ENCODE data around the gene LRRC8E.

Gene LRRC8E

DNA sequence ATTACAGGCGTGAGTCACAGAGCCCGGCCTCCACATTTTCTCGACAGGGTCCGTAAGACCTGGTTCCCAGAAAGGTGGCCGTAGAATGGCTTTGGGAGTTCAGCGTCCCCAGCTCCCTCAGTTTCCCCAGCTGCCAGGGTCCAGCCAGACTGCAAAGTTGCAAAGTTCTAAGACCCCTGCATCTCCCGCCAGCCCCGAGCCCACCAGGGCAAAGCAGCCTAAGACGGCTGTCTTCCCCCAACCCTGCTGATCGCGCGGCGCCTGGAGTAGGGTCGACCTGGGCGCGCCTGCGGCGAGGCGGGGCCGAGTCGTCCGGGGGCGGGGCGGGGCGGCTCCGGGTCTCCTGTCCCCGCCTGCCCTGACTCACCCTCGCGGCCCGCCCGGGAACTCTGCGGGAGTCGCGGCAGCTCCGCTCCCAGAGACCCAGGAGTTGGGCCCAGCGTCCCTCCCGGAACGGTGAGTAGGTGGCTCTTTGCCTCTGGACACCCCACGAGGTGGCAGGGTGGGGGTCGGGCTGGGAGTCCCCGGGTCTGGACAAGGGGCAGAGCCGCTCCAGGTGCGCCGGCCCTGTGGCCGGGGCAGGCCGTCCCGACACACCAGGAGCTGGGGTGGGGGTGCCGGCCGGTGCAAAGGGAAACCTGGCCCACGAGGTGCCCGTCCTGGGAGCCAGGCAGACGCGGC, at the start of gene LRRC8E:
Gene LRRC8E, plus strand, starts transcription at position 366 of the 681 bp plus-strand sequence. CDS start 7,094 bp downstream, outside the sequence.
- no peak for DNase-seq

DNA sequence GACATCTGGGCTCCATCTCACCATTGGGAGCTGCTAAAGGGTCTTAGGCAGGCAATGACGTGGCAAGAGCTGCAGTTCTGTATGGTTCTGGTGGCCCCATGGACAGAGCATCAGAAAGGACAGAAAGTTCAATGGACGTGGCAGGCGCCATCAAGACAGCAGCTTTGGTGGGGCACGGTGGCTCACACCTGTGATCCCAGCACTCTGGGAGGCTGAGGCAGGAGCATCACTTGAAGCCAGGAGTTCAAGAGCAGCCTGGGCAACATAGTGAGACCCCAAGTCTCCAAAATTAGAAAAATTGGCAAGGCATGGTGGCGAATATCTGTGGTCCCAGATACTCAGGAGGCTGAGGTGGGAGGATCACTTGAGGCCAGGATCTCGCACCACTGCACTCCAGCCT, 48.8 kb upstream of the LRRC8E start:
- DNase-seq = no peak

DNA sequence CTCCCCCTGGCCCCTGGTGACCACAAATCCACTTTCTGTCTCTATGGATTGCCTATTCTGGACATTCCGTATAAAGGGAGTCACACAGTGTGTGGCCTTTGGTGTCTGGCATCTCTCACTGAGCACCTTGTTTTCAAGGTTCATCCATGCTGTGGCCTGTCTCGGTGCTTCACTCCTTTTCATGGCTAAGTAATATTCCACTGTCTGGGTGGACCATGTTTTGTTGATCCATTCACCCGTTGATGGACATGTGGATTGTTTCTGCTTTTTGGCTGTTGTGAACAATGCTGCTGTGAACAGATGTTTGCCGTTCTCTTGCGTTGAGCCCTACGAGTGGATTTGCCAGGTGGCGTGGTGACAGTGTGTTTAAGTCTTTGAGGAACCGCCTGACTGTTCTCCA, 47.7 kb upstream of the LRRC8E start:
- DNase-seq = no peak

DNA sequence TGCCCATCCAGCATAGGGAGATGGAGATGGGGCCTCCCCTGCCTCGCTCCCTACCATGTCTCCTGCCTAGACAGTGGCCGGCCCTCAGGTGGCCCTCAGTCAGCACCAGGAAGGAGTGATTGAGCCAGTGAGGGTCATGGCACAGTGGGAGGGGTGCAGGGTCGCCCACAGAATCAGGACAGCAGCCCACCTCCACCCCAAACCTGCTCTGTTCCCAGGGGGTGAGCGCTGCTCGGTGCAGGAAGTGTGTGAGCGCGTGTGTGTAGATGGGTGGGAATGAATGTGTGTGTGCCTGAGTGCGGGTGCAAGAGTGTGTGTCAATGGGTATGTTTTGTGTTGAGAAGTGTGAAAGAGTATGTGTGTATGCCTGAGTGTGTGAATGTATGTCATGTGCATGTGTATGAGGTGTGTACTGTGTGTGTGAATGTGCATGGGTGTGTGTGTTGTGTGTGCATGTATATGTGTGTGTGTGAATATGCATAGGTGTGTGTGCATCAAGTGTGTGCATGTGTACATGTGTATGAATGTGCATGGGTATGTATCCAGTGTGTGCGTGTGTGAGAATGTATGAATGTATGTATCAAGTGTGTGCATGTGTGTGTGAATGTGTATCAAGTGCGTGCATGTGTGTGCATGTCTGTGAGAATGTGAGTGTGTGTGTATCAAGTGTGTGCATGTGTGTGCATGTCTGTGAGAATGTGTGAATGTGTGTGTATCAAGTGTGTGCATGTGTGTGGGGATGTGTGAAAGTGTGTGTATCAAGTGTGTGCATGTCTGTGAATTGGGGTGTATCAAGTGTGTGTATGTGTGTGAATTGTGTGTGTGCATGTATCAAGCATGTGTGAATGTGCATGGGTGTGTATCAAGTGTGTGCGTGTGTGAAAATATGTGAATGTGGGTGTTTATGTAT, 46.3 kb upstream of the LRRC8E start:
- no peak for DNase-seq

DNA sequence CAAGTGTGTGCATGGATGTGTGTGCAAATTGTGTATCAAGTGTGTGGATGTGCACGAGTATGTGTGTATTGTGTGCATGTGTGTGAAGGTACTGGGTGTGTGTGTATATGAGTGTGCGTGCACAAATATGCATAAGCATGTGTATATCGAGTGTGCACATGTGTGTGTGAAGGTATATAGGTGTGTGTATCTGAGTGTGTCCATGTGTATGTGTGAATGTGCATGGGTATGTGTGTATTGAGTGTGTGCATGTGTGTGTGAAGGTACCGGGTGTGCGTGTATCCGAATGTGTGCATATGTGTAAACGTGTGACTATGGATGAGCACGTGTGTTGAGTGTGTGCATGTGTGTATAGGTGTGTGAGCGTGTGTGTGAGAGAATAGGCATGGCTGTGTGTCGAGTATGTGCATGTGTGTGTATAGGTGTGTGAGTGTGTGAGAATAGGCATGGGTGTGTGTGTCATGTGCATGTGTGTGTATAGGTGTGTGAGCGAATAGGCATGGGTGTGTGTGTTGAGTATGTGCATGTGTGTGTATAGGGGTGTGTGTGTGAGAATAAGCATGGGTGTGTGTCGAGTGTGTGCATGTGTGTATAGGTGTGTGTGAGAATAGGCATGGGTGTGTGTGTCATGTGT, 45.5 kb upstream of the LRRC8E start:
- no peak for DNase-seq

DNA sequence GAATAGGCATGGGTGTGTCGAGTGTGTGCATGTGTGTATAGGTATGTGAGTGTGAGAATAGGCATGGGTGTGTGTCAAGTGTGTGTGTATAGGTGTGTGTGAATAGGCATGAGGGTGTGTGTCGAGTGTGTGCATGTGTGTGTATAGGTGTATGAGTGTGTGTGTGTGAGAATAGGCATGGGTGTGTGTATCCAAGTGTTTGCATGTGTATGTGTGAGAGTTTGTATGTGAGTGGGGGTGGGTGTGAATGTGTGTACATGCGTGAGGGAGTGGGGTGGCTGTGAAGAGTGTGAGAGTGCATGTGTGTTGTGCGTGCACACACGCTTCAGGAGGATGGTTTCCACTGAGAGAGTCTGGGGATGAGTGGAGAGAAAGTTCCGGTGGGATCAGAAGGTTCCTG, 44.8 kb upstream of the LRRC8E start:
- no peak for DNase-seq

DNA sequence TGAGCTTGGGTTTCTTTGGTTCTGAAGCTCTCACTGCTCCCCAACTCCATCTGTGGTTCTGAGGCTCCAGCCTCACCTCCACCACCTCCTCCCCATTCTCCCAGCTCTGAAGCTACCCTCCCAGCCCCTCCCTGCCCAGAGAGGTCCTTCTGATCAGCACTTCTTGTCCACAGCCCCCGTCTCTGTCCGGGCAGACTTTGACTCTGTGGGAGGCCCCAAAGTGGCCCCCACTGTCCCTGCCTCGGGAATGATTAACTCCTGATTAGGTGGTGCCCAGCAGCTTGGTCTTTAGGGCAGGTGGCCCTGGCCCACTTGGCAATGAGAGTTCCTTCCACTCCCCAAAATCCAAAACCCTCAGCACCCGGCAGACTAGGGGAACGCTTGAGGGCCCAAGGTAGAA, 43.9 kb upstream of the LRRC8E start:
- no peak for DNase-seq

DNA sequence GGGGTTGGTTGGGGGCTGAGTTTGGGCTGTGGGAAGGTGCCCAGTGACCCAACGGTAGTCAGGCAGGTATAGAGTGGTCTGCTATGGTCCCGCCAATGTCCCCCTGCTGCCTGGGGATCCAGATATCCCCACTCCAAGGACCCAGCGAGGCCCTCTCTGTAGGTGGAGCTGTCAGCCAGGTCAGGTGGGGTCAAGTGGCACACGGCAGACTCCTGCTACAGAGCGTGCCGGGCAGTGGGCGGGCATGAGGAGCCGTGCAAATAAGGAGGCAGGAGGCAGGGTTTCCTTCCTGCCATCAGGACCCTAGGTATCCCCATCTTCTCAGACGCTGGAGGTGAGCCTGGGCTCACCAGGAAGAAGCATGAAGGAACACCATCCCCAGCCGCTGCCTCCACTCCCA, 43.4 kb upstream of the LRRC8E start:
- no peak for DNase-seq

DNA sequence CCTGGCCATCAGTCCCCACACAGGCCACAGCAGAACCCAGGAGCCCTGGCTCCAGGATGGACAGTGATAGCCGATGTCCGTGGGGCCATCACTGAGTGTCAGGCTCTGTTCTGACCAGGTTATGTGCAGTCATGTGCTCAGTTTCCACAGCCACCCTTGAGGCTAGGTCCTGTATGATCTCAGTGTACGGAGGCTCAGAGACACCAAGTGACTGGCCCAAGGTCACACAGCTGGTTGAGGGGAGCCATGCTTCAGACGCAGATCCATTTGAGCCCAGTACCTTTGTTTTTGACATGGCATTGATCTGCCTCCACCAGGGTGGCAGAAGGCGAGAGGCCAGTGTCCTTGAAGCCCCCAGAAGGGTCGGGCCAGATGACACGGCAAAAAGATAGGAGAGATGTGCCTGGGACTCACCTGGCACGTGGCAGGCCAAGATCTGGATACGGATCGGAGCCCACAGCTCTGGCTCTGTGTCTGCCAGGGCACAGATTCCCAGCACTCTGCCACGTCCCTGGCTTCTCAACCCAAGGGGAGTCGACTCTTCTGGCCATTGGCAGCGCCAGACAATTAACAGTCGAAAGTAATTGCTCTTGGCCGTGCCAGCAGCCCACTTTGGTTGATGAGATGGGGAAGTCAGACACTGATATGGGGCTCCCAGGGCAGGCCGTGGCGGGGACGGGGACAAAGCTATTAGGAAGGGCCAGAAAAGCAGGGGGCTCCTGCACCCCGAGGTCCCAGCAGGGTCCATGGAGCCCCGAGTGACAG, 42.7 kb upstream of the LRRC8E start:
- no peak for DNase-seq

DNA sequence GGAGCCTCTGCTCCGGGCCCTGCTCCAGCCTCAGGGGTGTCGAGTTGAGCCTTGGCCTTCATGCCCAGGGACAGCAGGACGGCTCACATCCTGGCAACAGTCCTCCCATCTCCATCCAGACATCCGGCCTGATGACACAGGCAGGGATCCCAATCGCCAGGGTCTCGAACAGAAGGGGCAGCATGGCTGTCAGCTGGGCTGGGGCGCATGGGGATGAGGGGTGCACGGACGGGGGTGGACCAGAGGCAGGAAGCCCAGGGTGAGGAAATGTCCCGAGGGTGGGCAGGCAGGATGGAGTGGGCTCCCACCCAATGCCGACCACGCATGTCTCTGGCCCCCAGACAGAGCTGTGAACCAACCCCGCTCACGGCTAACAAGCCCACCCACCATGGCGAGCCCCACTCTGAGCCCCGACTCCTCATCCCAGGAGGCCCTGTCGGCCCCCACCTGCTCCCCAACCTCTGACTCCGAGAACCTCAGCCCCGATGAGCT, 42.1 kb upstream of the LRRC8E start:
- no peak for DNase-seq

DNA sequence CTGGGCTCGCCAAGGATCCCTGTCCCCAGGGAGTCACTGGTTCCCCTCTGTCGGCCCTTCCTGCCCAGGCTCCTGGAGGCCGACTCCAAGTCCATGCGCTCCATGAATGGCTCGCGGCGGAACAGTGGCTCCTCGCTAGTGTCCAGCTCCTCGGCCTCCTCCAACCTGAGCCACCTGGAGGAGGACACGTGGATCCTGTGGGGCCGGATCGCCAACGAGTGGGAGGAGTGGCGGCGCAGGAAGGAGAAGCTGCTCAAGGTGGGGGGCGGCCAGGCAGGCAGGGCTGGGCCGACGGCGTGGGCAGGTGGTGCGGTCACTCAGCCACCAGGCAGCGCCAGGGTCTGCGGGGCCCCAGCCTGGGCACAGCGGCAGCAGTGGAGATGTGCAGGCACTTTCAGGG, 40.6 kb upstream of the LRRC8E start:
- no peak for DNase-seq

DNA sequence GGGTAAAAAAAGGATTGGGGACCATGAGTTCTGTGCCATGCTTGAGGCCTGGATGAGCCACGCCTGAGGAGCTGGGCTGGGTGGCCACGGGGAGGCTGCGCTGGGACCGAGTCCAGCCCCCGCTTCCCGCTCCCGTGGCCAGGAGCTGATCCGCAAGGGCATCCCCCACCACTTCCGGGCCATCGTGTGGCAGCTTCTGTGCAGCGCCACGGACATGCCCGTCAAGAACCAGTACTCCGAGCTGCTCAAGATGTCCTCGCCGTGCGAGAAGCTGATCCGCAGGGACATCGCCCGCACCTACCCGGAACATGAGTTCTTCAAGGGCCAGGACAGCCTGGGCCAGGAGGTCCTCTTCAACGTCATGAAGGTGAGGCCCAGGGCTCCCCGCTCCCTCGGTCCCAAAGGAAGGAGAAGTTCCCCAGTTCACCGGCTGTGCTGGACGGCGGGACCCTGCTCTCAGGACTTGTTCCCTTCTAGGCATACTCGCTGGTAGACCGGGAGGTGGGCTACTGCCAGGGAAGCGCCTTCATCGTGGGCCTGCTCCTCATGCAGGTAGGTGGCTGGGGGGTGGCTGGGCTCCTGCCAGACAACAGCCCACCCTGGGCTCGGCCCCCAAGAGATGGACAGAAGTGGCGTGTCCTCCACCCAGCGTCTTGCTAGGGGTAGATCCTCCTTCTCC, 39.4 kb upstream of the LRRC8E start:
- peak in 27 of 58 donors; percentile 6 to 65 (median 33) for DNase-seq

DNA sequence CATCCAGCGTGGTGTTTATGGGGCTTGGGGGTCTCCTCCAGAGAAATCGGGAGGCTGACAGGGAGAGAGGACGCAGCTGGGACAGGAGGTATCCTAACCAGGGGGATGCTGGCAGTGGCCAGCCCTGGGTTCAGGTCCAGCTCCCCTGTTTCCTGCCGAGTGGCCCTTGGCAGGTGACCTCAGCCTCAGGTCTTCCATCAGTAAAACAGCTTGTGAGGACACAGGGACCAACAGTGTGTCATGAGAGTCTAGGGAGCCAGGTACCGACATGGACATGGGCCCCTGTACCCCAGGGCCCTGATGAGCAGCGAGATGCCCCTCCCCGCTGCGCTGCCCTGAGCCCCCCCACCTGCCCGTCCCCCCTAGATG, 38.7 kb upstream of the LRRC8E start:
- DNase-seq = no peak

DNA sequence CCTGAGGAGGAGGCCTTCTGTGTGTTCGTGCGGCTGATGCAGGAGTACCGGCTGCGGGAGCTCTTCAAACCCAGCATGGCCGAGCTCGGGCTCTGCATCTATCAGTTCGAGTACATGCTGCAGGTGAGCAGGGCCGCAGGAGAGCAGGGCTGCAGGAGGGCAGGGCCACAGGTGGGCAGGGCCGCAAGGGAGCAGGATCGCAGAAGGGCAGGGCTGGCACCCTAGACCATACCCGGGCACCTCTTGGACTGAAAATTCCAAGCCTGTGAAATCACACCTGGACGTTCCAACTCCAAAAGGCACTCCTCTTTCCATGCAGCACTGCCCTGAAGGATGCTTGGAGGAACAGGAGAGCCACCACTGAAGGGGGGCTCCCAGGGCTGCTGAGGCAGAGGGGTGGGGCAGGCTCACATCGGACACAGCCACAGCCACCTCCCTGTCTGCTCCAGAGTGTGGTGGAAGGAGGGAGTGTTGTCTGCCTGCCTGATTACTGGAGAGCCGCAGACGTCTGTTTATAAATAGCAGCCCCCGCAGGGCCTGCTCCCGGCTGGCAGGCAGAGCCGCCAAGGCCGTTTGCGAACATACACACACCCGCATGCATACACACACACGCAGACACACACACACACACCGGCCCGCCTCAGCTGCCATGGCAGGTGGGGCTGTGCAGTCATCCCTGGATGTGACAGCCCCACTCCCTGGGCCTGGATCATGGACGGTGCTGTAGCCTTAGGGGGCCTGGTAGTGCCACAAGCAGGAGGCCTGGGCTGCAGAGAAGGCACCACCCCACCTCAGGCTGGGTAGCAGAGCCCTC, 38.1 kb upstream of the LRRC8E start:
- DNase-seq = peak in 29 of 58 donors; percentile 5 to 57 (median 27)

DNA sequence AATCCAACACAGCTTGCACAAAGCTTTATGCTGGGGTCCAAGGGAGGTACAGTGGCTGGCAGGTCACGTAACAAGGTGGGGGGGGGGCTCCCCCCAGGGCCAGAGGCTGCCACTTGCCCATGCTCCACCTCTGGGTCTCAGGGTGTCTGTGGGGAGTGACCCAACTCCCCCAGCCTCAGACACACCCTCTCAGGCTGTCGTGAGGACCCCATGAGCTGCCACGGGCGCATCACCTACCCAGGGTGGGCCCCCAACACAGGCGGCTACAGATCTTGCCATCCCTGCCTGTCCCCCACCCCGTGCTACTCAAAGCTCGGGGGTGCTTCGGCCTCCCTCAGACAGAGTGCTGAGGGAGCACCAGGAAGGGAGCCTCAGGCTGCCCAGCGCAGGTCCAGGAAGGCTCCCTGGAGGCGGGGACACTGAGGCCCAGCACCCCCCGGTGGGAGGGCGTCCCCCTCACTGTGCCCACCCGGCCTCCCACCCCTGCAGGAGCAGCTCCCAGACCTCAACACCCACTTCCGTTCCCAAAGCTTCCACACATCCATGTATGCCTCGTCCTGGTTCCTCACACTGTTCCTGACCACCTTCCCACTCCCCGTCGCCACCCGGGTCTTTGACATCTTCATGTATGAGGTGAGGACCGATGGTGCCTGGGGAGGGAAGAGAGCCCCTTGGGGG, 37.2 kb upstream of the LRRC8E start:
- no peak for DNase-seq

DNA sequence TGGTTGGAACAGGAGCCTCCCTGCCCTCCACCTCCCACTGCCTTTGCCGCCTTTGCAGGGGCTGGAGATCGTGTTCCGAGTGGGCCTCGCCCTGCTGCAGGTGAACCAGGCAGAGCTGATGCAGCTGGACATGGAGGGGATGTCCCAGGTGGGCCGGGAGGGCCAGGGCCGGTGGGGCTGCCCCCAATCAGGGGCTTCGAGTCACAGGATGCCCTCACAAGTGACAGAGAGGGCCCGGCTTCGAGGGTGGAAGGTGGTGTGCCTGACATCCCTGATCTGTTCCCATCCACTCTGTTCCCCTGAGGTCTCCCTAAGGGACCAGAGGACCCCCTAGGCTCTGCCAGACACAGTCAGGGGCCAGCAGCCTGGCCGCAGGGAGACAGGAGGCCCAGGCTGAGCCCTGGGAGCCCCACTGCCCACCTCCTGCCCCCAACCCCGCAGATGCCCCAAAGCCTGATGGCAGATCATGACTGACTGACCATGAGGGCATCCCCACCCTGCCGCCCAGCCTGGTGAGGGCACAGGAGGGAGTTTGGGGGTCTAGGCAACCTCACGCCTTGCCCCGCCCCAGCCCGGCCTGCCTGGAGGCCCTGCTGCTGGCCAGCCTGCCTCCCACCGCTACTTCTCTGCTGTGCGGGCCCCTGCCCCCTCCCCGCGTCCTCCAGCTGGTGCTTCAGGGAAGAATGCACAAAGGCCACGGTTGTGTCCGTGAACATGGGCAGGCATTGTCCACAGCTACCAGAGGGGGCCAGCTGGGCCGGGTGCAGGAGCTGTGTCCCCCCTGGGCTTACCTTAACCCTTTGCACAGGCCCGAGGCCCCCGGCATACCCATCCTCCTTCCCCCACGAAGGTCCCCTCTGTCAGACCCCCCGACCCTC, 36.4 kb upstream of the LRRC8E start:
- DNase-seq = peak in 55 of 58 donors; percentile 13 to 96 (median 83)

DNA sequence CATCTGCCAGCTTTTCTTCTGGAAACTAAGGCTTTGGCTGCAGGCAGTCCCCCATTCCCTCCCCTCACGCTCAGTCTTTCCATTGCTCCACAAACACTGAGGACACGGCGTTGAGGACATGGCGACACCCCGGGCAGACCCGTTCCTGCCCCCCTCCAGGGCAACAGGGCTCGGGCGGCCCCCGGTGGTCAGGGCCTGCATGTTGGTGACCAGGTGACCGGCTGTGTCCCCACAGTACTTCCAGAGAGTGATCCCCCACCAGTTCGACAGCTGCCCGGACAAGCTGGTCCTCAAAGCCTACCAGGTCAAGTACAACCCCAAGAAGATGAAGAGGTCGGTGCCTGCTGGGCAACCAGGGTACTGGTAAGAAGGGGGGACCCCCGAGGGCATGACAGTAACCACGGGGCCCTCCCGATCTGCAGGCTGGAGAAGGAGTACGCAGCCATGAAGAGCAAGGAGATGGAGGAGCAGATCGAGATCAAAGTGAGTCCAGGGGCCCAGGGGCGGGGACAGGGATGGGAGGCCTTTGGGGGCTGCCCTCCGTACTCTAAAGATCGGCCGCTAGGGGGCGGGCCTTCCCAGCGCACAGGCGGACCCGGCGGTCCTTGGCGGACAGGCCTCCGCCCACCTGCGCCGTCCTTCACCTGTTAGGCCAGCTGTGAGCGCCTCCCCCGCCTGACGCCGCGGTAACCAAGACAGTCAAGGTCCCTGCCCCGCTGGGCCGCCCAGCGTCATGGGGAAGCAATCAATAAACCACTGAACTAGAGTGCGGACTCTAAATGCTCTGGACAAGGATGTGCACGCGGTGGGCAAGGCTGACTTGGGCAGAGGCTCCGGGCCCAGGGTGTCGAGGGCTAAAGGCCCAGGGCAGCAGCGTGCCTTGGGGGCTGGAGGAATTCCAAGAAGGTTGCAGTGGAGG, 35.2 kb upstream of the LRRC8E start:
- DNase-seq = peak in 43 of 58 donors; percentile 12 to 77 (median 43)
